ENCODE results near the gene FRMD3. TPM values are rescaled to one million over a fixed set of nuclear protein-coding genes. Genes with fewer than 3 reads are reported as not detected.

Gene FRMD3
- total RNA-seq, 1 donor from 2014 or later: 0.40 TPM

GRCh38 chr9:83209188-83209731, 328.9 kb downstream of the FRMD3 start:
- TF ChIP-seq CTCF (IDR thresholded peaks at IDR 0.05; ENCODE audit: unreplicated experiment): no peak
- Mint-ChIP-seq H3K4me1 (peaks cover 7% of the 10 kb centered on the region), H3K4me3 (no peak overlapping the region), H3K9me3 (no peaks in the 10 kb centered on the region), H3K27ac (no peak overlapping the region), H3K27me3 (ENCODE audit: low read depth) (peaks cover 19% of the 10 kb centered on the region), H3K36me3 (no peaks in the 10 kb centered on the region)
- no peak for DNase-seq (ENCODE audit: low spot score in 2 of 2, unreplicated experiment in 2 of 2)

GRCh38 chr9:83208065-83208850, 329.9 kb downstream of the FRMD3 start:
- Mint-ChIP-seq H3K9me3 (no peaks in the 10 kb centered on the region), H3K27me3 (ENCODE audit: low read depth) (peaks cover 23% of the 10 kb centered on the region), H3K4me1 (peaks cover 7% of the 10 kb centered on the region), H3K4me3 (no peak overlapping the region), H3K36me3 (no peaks in the 10 kb centered on the region), H3K27ac (no peak overlapping the region)
- DNase-seq (ENCODE audit: low spot score in 2 of 2, unreplicated experiment in 2 of 2): no peak
- TF ChIP-seq CTCF (IDR thresholded peaks at IDR 0.05; ENCODE audit: unreplicated experiment): no peak

GRCh38 chr9:83204047-83204446, 334.2 kb downstream of the FRMD3 start:
- H3K9me3 Mint-ChIP-seq: no peaks in the 10 kb centered on the region
- peaks cover 7% of the 10 kb centered on the region for H3K4me1 Mint-ChIP-seq
- TF ChIP-seq CTCF (IDR thresholded peaks at IDR 0.05; ENCODE audit: unreplicated experiment): no peak
- no peaks in the 10 kb centered on the region for H3K36me3 Mint-ChIP-seq
- no peak overlapping the region for H3K27ac Mint-ChIP-seq
- no peak for DNase-seq (ENCODE audit: low spot score in 2 of 2, unreplicated experiment in 2 of 2)
- peaks cover 21% of the 10 kb centered on the region for H3K27me3 Mint-ChIP-seq (ENCODE audit: low read depth)
- no peak overlapping the region for H3K4me3 Mint-ChIP-seq

GRCh38 chr9:83200531-83200930, 337.7 kb downstream of the FRMD3 start:
- H3K27me3 Mint-ChIP-seq (ENCODE audit: low read depth): peaks cover 46% of the 10 kb centered on the region
- DNase-seq (ENCODE audit: low spot score in 2 of 2, unreplicated experiment in 2 of 2): no peak
- no peak overlapping the region for H3K4me3 Mint-ChIP-seq
- H3K27ac Mint-ChIP-seq: no peak overlapping the region
- no peaks in the 10 kb centered on the region for H3K36me3 Mint-ChIP-seq
- H3K9me3 Mint-ChIP-seq: no peaks in the 10 kb centered on the region
- TF ChIP-seq CTCF (IDR thresholded peaks at IDR 0.05; ENCODE audit: unreplicated experiment): no peak
- H3K4me1 Mint-ChIP-seq: peaks cover 2% of the 10 kb centered on the region

GRCh38 chr9:83199832-83200231, 338.4 kb downstream of the FRMD3 start:
- H3K36me3 Mint-ChIP-seq: no peaks in the 10 kb centered on the region
- DNase-seq (ENCODE audit: low spot score in 2 of 2, unreplicated experiment in 2 of 2): no peak
- H3K27ac Mint-ChIP-seq: no peak overlapping the region
- no peak for TF ChIP-seq CTCF (IDR thresholded peaks at IDR 0.05; ENCODE audit: unreplicated experiment)
- peaks cover 50% of the 10 kb centered on the region for H3K27me3 Mint-ChIP-seq (ENCODE audit: low read depth)
- H3K4me3 Mint-ChIP-seq: no peak overlapping the region
- no peaks in the 10 kb centered on the region for H3K9me3 Mint-ChIP-seq
- peaks cover 2% of the 10 kb centered on the region for H3K4me1 Mint-ChIP-seq
